Uterus (tissue), 2 donors: ENCODE measurements around the gene COL13A1.

ENCODE experiments used
- CTCF ChIP-seq, 4 experiments: fragments of 200-600 bp in 2 of 4; fragments of 450-650 bp in 2 of 4; sonication (generic) in 2 of 4; IDR thresholded peaks; one replicate each; pipeline ENCODE4 v1.5.1; 2016 to 2019; ENCODE audit warnings: antibody characterized with exemption in 4 of 4, mild to moderate bottlenecking in 2 of 4, moderate library complexity in 1 of 4
- POLR2A ChIP-seq, 2 donors: fragments of 450-650 bp; IDR thresholded peaks; one replicate each; pipeline ENCODE4 v1.6.1; 2016; ENCODE audit warnings: antibody characterized with exemption in 2 of 2, mild to moderate bottlenecking in 1 of 2, moderate library complexity in 1 of 2

GRCh38 chr10:69851306-69851705 lies 49.6 kb downstream of the COL13A1 start:
- TF ChIP-seq POLR2A (IDR thresholded peaks at IDR 0.05): no peak
- TF ChIP-seq CTCF (IDR thresholded peaks at IDR 0.05): no peak
